K562 (cell line): ENCODE data around the gene ACOT7. TPM values are rescaled to one million over a fixed set of nuclear protein-coding genes. Genes with fewer than 3 reads are reported as not detected.

Experiments
- ATAC-seq: fragments of 200-7000 bp; cut with Tn5 transposase; 3 replicates; pipeline ENCODE4 v1.9.1; 2020; ENCODE audit warnings: moderate library complexity
- BruUV-seq: library from RNA; stranded (reverse); fragments of 400-500 nt; replicated peaks from 2 replicates; lab custom pipeline; 2021; lab: Mats Ljungman, UMichigan
- CTCF ChIA-PET: fragments of 300-600 bp; formaldehyde crosslinking; extraction: SDS; loops from one replicate; lab custom pipeline; 2021; ENCODE audit warnings: low intra/inter-chr PET ratio; lab: Yijun Ruan, JAX
- POLR2A ChIA-PET: fragments of 300-600, 350-650 bp; sonication (Branson Sonifier 250); formaldehyde crosslinking; extraction: SDS; loops from one replicate; lab custom pipeline; 2021; ENCODE audit warnings: antibody characterized with exemption, inconsistent platforms; lab: Yijun Ruan, JAX
- DNase-seq, 4 experiments: peaks; one replicate each; pipeline versions ENCODE4 v3.0.0 to v3.0.0-alpha.2; 2011 to 2018; ENCODE audit warnings: low spot score in 3 of 4, mixed read lengths in 3 of 4; ENCODE audit errors: extremely low read depth in 1 of 4
- FAIRE-seq: peaks from 2 replicates; lab custom pipeline; 2011; peaks lifted over from hg19 to GRCh38; lab: Jason Lieb, UNC
- H2AFZ ChIP-seq: 2 replicates; pipeline ENCODE4 v1.6.0; 2011; ENCODE audit warnings: low read depth, low read length, control low read depth, inconsistent platforms
- H3K27ac ChIP-seq: fragments of 200-600 bp; 3 replicates; pipeline ENCODE4 v1.8.0; 2011; ENCODE audit warnings: low read depth, mild to moderate bottlenecking, control low read depth, inconsistent platforms, low read length, moderate library complexity, mixed read lengths; ENCODE audit errors: extremely low read depth
- H3K27me3 ChIP-seq, 2 experiments: fragments of 300-600 bp in 1 of 2; 2 replicates in 1 of 2; 3 replicates in 1 of 2; pipeline versions ENCODE4 v1.6.0 to v1.8.0; 2011; ENCODE audit warnings: inconsistent platforms in 2 of 2, low read length in 2 of 2, mild to moderate bottlenecking in 1 of 2, mixed read lengths in 1 of 2, moderate library complexity in 1 of 2; ENCODE audit not compliant: control insufficient read depth in 2 of 2, insufficient read depth in 2 of 2
- H3K36me3 ChIP-seq: fragments of 300-600 bp; 3 replicates; pipeline ENCODE4 v1.8.0; 2011; ENCODE audit warnings: mild to moderate bottlenecking, low read length, inconsistent platforms; ENCODE audit not compliant: control insufficient read depth, insufficient read depth
- H3K4me1 ChIP-seq, 2 experiments: fragments of 200-600 bp in 1 of 2; replicated peaks in 1 of 2; 2 replicates in 1 of 2; 3 replicates in 1 of 2; pipeline versions ENCODE4 v1.5.1 to v1.8.0; 2011; ENCODE audit warnings: inconsistent platforms in 2 of 2, low read length in 2 of 2, mild to moderate bottlenecking in 1 of 2, mixed read lengths in 1 of 2, moderate library complexity in 1 of 2; ENCODE audit not compliant: control insufficient read depth in 2 of 2, insufficient read depth in 2 of 2
- H3K4me2 ChIP-seq: 2 replicates; pipeline ENCODE4 v1.6.1; 2011; ENCODE audit warnings: low read length, control low read depth, inconsistent platforms, mixed read lengths; ENCODE audit not compliant: insufficient read depth
- H3K4me3 ChIP-seq: fragments of 200-600 bp; sonication (generic), shearing (Covaris generic); 2 replicates; pipeline ENCODE4 v1.5.1; 2016; ENCODE audit warnings: control low read depth, inconsistent platforms
- H3K79me2 ChIP-seq: fragments of 200-600 bp; 3 replicates; pipeline ENCODE4 v1.8.0; 2011; ENCODE audit warnings: low read length, inconsistent platforms; ENCODE audit not compliant: control insufficient read depth, insufficient read depth
- H3K9ac ChIP-seq, 2 experiments: 2 replicates each; pipeline versions ENCODE4 v1.6.0 to v1.6.1; 2011; ENCODE audit warnings: low read depth in 2 of 2, low read length in 2 of 2, control low read depth in 1 of 2, inconsistent platforms in 1 of 2, mild to moderate bottlenecking in 1 of 2, mixed read lengths in 1 of 2; ENCODE audit not compliant: insufficient read depth in 1 of 2
- H3K9me1 ChIP-seq: one replicate; pipeline ENCODE4 v1.6.0; 2011; ENCODE audit warnings: inconsistent platforms, mild to moderate bottlenecking, low read length, moderate library complexity; ENCODE audit not compliant: control insufficient read depth, insufficient read depth
- H3K9me3 ChIP-seq: replicated peaks from 2 replicates; pipeline ENCODE4 v1.5.1; 2011; ENCODE audit warnings: low read depth, low read length, inconsistent platforms; ENCODE audit not compliant: control insufficient read depth, insufficient read depth
- H4K20me1 ChIP-seq: replicated peaks from 2 replicates; pipeline ENCODE4 v1.6.1; 2011; ENCODE audit warnings: low read length, inconsistent platforms, mixed read lengths; ENCODE audit not compliant: control insufficient read depth, insufficient read depth
- HNRNPK ChIP-seq: fragments of 200-400 bp; formaldehyde crosslinking; IDR thresholded peaks from one replicate; pipeline ENCODE4 v1.6.1; 2018; ENCODE audit warnings: mild to moderate bottlenecking, low read depth, low read length; ENCODE audit not compliant: poor library complexity, severe bottlenecking
- MECOM ChIP-seq: fragments of 250-450 bp; sonication (Bioruptor Pico); IDR thresholded peaks from 2 replicates; pipeline ENCODE4 v1.8.0; 2022; ENCODE audit warnings: inconsistent platforms
- MED1 ChIP-seq: sonication (generic); formaldehyde crosslinking; IDR thresholded peaks from 2 replicates; pipeline ENCODE4 v1.8.1; 2023; ENCODE audit warnings: missing genetic modification reagents, borderline replicate concordance
- MEF2D ChIP-seq: conservative IDR thresholded peaks from 2 replicates; pipeline ENCODE4 v1.6.1; 2016; ENCODE audit warnings: low read depth, missing genetic modification characterization, missing compliant biosample characterization
- NEUROD1 ChIP-seq: fragments of 150-350 bp; IDR thresholded peaks from 2 replicates; pipeline ENCODE4 v1.6.1; 2014; ENCODE audit warnings: borderline replicate concordance, low read length, low read depth; ENCODE audit not compliant: partially characterized antibody
- OTX1 ChIP-seq: fragments of 450-650 bp; formaldehyde crosslinking; IDR thresholded peaks from 2 replicates; pipeline ENCODE4 v1.4.0; 2022; ENCODE audit warnings: mild to moderate bottlenecking
- PHB2 ChIP-seq: fragments of 450-650 bp; IDR thresholded peaks from 2 replicates; pipeline ENCODE4 v1.6.1; 2017; ENCODE audit warnings: low read depth
- SMAD3 ChIP-seq: fragments of 450-650 bp; formaldehyde crosslinking; conservative IDR thresholded peaks from 2 replicates; pipeline ENCODE4 v1.4.0; 2020; ENCODE audit warnings: mild to moderate bottlenecking
- SNIP1 ChIP-seq: fragments of 450-650 bp; IDR thresholded peaks from 2 replicates; pipeline ENCODE4 v1.7.1; 2017; ENCODE audit warnings: low read depth, mild to moderate bottlenecking
- TARDBP ChIP-seq: fragments of 450-650 bp; IDR thresholded peaks from 2 replicates; pipeline ENCODE4 v1.6.1; 2016
- ZNF764 ChIP-seq: fragments of 250-450 bp; sonication (Bioruptor Pico); IDR thresholded peaks from 2 replicates; pipeline ENCODE4 v1.4.0; 2020; ENCODE audit warnings: low read depth, mild to moderate bottlenecking, moderate library complexity
- WGBS: fragments of 100-300 bp; shearing (Covaris generic); methylation state at CpG from one replicate; pipeline ENCODE4 v1.1.6; 2016; ENCODE audit warnings: low coverage, mixed read lengths; ENCODE audit not compliant: insufficient coverage; ENCODE audit errors: missing lambda C conversion rate; 5-methylcytosine and 5-hydroxymethylcytosine counted together
- in situ Hi-C: fragments of 300-500 bp; cut with MboI; formaldehyde crosslinking; loops from 4 replicates; pipeline ENCODE4 v1.15.0; 2018; ENCODE audit warnings: inconsistent platforms, mixed read lengths
- intact Hi-C: fragments of 100-400 bp; cut with micrococcal nuclease; formaldehyde crosslinking; loops from 2 replicates; pipeline ENCODE4 v1.14.2; 2022
- polyA plus RNA-seq, 8 experiments: library from polyadenylated mRNA; depleted of rRNA in 4 of 8; stranded (reverse) in 5 of 8; unstranded in 3 of 8; fragments of >200 nt; fragmentation: Nextera tagmentation in 2 of 8; fragmentation: Illumina TruSeq in 1 of 8; extraction: Ambion mirVana in 2 of 8; extraction: Trizol in 1 of 8; gene quantifications; 2 replicates each; pipeline versions ENCODE4 v1.2.1 to v1.2.3, GENCODE V29; 2011 to 2014; ENCODE audit warnings: inconsistent platforms in 1 of 8, missing spikeins in 1 of 8
- total RNA-seq, 7 experiments: library from RNA; depleted of rRNA in 6 of 7; stranded (reverse); fragments of >200 nt in 6 of 7; fragmentation: Illumina TruSeq in 2 of 7; extraction: Trizol in 2 of 7; gene quantifications; 2 replicates each; pipeline versions ENCODE4 v1.2.1 to v1.2.3, GENCODE V29; 2011 to 2021; ENCODE audit warnings: low replicate concordance in 1 of 7

ACOT7 gene
- total and polyA plus RNA-seq, 9 of the 15 experiments (the other 6 are each of a cell fraction or from before 2014, with no cell fraction given) = 7.0 to 92.6 (median 37.2) TPM

DNA sequence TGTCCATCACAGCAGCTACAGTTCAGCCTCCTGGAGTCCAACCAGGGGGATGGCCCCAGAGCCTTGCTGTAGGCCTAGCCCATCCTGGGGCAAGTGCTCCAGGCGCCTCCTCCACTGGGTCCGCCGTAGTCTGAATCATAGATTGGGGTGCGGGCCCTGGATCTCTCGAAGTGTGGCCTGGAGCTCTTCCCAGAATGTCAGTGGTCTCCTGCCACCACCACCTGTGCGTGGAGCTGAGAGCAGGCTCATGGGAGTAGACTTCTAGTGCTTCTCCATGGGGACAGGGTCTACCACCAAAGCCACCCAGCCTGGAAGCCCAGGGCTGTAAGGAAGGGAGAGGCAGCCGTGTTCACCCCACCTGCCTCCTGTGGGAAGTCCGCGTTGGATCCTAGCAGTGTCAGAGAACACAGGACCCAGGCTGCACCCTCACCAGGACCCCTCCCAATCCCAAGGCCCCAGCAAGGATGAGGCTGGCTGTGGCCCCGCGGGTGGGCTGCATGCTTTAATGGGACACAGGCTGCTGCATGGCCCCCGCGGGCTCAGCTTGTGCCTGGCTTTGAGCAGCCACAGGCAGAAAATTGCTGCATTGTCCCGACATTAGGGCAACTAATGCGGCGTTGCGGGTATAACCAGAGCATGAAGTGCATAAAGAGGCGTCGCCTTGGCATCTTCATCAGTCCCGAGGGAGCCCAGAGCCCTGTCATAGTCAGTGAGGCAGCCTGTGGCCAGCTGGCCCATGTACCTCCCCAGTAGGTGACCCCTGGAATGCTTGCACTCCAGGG, 150.3 kb downstream of the ACOT7 start:
- Histone ChIP-seq H4K20me1 (peaks cover 28% of the 10 kb centered on the region), H3K4me3 (no peak overlapping the region), H3K27me3 (peaks cover 35 to 58% of the 10 kb centered on the region in 2 experiments), H3K9ac (no peak overlapping the region), H3K27ac (no peak overlapping the region), H3K79me2 (no peaks in the 10 kb centered on the region), H3K36me3 (no peaks in the 10 kb centered on the region), H3K9me3 (no peaks in the 10 kb centered on the region), H3K4me2 (no peak overlapping the region), H3K9me1 (no peaks in the 10 kb centered on the region), H2AFZ (no peak overlapping the region), H3K4me1 (peaks cover 5 to 47% of the 10 kb centered on the region in 2 experiments; a peak in 3 of 5 replicates)
- CTCF ChIA-PET = interaction anchor here (1.3 to 3.0 kb wide), 2 partner anchors 134 to 202 kb away, joined by 9 to 16 read pairs; no protein-coding TSS in a partner anchor
- POLR2A ChIA-PET = interaction anchor here (1.0 kb wide), 1 partner anchor 124 kb away, joined by 3 read pairs; no protein-coding TSS in a partner anchor
- in situ Hi-C loops (no loop called here), intact Hi-C loops (no loop called here)
- TF ChIP-seq TARDBP = no peak
- TF ChIP-seq SMAD3 (CRISPR knock-in tag) = no peak
- no peak for TF ChIP-seq PHB2
- no peak for TF ChIP-seq MEF2D (tag)
- no peak for TF ChIP-seq NEUROD1
- TF ChIP-seq MED1 (CRISPR knock-in tag) = no peak
- no peak for TF ChIP-seq ZNF764 (CRISPR knock-in tag)
- TF ChIP-seq MECOM = no peak
- TF ChIP-seq OTX1 = no peak
- TF ChIP-seq HNRNPK = no peak
- no peak for TF ChIP-seq SNIP1
- no TSS peak for BruUV-seq
- DNase-seq (no peak), ATAC-seq (no peak), FAIRE-seq (no peak)
- WGBS = 7% methylated on average over 20 of the region's 20 CpGs
